Tibial nerve (tissue), 4 donors: ENCODE results near the gene TSPAN5.

ENCODE experiments used
- EP300 ChIP-seq, 2 donors: sonication (generic); formaldehyde crosslinking; IDR thresholded peaks; one replicate each; pipeline ENCODE4 v1.6.1; 2017; ENCODE audit warnings: antibody characterized with exemption in 2 of 2, mild to moderate bottlenecking in 1 of 2
- POLR2A ChIP-seq, 2 donors: fragments of 450-650 bp; IDR thresholded peaks; one replicate each; pipeline ENCODE4 v1.6.1; 2017; ENCODE audit warnings: antibody characterized with exemption in 2 of 2, mild to moderate bottlenecking in 2 of 2, moderate library complexity in 2 of 2
- TF ChIP-seq, protein P1 (sequence below), 5 experiments: fragments of 200-600 bp in 3 of 5; fragments of 450-650 bp in 2 of 5; sonication (generic) in 3 of 5; IDR thresholded peaks; one replicate each; pipeline ENCODE4 v1.5.1; 2016 to 2019; ENCODE audit warnings: antibody characterized with exemption in 5 of 5, mild to moderate bottlenecking in 3 of 5, moderate library complexity in 2 of 5

- TF ChIP-seq, protein P1, sequence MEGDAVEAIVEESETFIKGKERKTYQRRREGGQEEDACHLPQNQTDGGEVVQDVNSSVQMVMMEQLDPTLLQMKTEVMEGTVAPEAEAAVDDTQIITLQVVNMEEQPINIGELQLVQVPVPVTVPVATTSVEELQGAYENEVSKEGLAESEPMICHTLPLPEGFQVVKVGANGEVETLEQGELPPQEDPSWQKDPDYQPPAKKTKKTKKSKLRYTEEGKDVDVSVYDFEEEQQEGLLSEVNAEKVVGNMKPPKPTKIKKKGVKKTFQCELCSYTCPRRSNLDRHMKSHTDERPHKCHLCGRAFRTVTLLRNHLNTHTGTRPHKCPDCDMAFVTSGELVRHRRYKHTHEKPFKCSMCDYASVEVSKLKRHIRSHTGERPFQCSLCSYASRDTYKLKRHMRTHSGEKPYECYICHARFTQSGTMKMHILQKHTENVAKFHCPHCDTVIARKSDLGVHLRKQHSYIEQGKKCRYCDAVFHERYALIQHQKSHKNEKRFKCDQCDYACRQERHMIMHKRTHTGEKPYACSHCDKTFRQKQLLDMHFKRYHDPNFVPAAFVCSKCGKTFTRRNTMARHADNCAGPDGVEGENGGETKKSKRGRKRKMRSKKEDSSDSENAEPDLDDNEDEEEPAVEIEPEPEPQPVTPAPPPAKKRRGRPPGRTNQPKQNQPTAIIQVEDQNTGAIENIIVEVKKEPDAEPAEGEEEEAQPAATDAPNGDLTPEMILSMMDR (IDR thresholded peaks at IDR 0.05), result no peak
- TF ChIP-seq POLR2A (IDR thresholded peaks at IDR 0.05) (no peak), EP300 (IDR thresholded peaks at IDR 0.05) (no peak)
Observed at GRCh38 chr4:98507299-98507698, 151.1 kb downstream of the TSPAN5 start.
